ENCODE measurements around the gene IL17RA.

The IL17RA gene

DNA sequence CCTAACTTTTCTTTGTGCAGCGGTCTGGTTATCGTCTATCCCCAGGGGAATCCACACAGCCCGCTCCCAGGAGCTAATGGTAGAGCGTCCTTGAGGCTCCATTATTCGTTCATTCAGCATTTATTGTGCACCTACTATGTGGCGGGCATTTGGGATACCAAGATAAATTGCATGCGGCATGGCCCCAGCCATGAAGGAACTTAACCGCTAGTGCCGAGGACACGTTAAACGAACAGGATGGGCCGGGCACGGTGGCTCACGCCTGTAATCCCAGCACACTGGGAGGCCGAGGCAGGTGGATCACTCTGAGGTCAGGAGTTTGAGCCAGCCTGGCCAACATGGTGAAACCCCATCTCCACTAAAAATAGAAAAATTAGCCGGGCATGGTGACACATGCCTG is 25.2 kb downstream of the IL17RA start:
- Histone ChIP-seq H3K4me3 (ENCODE audit: low read depth, low read length) (no peak overlapping the region), H3K36me3 (replicated peaks) (peaks cover 22% of the 10 kb centered on the region), H3K27ac (no peak overlapping the region), H3K27me3 (replicated peaks) (no peaks in the 10 kb centered on the region)
- no peak for DNase-seq
- in situ Hi-C loops (cut with HindIII; ENCODE audit: low pct_ligation_motif_present, low sequenced_read_pairs), result no loop called here
- TF ChIP-seq, protein P1, sequence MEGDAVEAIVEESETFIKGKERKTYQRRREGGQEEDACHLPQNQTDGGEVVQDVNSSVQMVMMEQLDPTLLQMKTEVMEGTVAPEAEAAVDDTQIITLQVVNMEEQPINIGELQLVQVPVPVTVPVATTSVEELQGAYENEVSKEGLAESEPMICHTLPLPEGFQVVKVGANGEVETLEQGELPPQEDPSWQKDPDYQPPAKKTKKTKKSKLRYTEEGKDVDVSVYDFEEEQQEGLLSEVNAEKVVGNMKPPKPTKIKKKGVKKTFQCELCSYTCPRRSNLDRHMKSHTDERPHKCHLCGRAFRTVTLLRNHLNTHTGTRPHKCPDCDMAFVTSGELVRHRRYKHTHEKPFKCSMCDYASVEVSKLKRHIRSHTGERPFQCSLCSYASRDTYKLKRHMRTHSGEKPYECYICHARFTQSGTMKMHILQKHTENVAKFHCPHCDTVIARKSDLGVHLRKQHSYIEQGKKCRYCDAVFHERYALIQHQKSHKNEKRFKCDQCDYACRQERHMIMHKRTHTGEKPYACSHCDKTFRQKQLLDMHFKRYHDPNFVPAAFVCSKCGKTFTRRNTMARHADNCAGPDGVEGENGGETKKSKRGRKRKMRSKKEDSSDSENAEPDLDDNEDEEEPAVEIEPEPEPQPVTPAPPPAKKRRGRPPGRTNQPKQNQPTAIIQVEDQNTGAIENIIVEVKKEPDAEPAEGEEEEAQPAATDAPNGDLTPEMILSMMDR (IDR thresholded peaks at IDR 0.05; ENCODE audit: low read depth, low read length, missing control alignments), result no peak

DNA sequence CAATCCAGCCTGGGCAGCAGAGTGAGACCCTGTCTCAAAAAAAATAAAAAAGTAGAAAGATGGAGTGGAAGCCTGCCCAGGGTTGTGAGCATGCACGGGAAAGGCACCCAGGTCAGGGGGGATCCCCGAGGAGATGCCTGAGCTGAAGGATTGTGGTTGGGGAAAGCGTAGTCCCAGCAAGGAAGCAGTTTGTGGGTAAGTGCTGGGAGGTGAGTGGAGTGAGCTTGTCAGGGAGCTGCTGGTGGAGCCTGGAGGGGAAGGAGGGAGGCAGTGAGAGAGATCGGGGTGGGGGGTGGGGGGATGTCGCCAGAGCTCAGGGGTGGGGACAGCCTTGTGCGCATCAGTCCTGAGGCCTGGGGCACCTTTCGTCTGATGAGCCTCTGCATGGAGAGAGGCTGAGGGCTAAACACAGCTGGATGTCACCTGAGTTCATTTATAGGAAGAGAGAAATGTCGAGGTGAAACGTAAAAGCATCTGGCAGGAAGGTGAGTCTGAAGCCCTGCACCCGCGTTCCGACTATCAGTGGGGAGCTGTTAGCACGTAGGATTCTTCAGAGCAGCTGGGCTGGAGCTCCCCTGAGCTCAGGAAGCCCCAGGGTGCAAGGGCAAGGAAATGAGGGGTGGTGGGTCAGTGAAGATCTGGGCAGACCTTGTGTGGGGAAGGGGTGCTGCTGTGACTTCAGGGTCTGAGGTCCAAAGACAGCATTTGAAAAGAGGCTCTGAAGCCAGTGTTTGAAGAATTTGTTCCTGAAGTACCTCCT is 26.2 kb downstream of the IL17RA start:
- H3K36me3 ChIP-seq (replicated peaks), result peaks cover 16% of the 10 kb centered on the region
- DNase-seq, result no peak
- TF ChIP-seq, protein P1 (IDR thresholded peaks at IDR 0.05; ENCODE audit: low read depth, low read length, missing control alignments), result no peak
- H3K27me3 ChIP-seq (replicated peaks), result no peaks in the 10 kb centered on the region
- H3K4me3 ChIP-seq (ENCODE audit: low read depth, low read length), result no peak overlapping the region
- in situ Hi-C loops (cut with HindIII; ENCODE audit: low pct_ligation_motif_present, low sequenced_read_pairs), result no loop called here
- no peak overlapping the region for H3K27ac ChIP-seq

DNA sequence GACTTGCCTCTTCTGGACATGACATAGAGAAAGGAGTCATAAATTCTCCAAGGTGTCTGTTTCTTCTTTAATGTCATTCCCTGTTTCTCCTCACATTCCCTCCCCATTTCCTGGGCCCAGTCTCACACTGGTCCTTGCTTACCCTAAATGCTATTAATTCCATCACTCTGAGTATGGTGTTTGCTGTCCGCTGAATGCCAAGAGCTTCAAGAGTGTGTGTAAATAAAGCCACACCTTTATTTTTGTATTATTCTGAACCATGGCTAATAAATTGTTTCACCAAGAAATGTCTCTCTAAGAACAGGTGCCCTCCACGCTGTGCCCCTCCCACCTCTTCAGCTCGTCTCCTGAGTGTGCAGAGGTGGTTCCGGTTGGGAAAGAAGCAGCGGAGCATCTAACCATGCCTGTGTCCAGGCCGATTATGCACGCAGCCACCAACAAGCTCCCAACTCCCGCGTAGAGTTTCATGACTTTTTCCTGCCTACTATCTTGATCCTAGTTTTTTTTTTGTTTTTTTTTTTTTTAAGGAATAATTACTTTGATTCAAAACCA is 27.8 kb downstream of the IL17RA start:
- in situ Hi-C loops (cut with HindIII; ENCODE audit: low pct_ligation_motif_present, low sequenced_read_pairs), result no loop called here
- no peak for DNase-seq
- Histone ChIP-seq H3K27ac (no peak overlapping the region), H3K27me3 (replicated peaks) (no peaks in the 10 kb centered on the region), H3K4me3 (ENCODE audit: low read depth, low read length) (no peak overlapping the region), H3K36me3 (replicated peaks) (peaks cover 15% of the 10 kb centered on the region)
- TF ChIP-seq, protein P1 (IDR thresholded peaks at IDR 0.05; ENCODE audit: low read depth, low read length, missing control alignments), result no peak

DNA sequence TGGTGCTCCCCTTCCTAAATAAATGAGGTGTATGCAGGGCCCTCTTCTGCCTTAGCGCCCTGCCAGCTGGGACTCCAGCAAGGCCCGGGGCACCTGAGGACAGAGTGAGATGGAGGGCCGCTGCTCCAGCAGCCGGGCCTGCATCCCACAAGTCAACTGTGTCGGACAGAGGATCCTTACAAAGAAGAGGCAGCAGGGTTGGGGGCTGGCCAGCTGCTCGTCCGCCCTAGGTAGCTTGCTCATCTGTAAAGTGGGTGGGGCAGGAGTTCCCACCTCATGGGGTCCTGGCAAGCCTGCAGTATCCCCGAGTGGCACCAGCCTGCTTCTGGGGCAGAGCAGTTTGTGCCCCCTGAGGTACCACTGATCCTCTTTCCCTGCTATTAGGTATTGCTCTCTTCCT is 28.8 kb downstream of the IL17RA start:
- Histone ChIP-seq H3K4me3 (ENCODE audit: low read depth, low read length) (no peak overlapping the region), H3K27ac (no peak overlapping the region), H3K36me3 (replicated peaks) (peaks cover 11% of the 10 kb centered on the region), H3K27me3 (replicated peaks) (no peaks in the 10 kb centered on the region)
- TF ChIP-seq, protein P1 (IDR thresholded peaks at IDR 0.05; ENCODE audit: low read depth, low read length, missing control alignments), result no peak
- DNase-seq, result no peak
- in situ Hi-C loops (cut with HindIII; ENCODE audit: low pct_ligation_motif_present, low sequenced_read_pairs), result no loop called here

DNA sequence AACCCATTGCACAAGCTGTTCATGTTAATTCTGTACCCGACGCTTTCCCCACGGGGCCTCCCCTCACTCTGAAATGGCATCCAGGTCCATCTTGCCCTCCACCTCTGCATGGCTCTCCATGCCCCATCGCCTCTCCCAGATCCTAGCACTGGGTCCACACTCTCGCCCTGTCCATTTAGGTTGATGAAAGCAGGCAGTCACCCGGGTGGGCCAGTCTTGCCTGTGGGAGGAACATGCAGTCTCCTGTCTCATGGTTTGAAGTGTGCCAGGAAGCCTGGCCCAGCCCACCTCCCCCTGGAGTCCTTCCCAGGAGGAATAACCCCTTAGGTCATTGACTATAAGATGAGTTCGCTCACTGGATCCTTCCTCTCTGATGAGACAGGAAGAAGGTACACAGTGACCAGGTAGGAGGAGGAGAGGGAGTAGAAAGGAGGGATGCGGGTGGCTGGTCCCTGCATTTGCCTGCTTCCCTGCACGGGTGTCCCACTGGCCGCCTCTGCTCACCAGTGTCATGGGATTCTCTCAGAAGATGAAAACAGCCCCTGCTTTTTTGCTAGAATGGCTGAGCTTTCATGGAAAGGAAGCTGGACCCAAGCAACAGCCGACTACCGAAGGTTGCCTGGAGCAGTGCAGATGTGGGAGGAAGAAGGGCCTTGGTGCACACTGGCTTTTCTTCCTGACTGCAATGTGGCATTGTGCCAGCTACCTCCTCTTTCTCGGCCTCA is 29.5 kb downstream of the IL17RA start:
- H3K27ac ChIP-seq, result no peak overlapping the region
- TF ChIP-seq, protein P1 (IDR thresholded peaks at IDR 0.05; ENCODE audit: low read depth, low read length, missing control alignments), result no peak

More for the DNA sequence above, 29.5 kb downstream of the IL17RA start:
- no peaks in the 10 kb centered on the region for H3K27me3 ChIP-seq (replicated peaks)
- peaks cover 7% of the 10 kb centered on the region for H3K36me3 ChIP-seq (replicated peaks)
- no peak overlapping the region for H3K4me3 ChIP-seq (ENCODE audit: low read depth, low read length)
- DNase-seq, result no peak
- in situ Hi-C loops (cut with HindIII; ENCODE audit: low pct_ligation_motif_present, low sequenced_read_pairs), result no loop called here
